Type B pancreatic cell (in vitro differentiated cells): ENCODE data around the gene NRP1. TPM values are rescaled to one million over a fixed set of nuclear protein-coding genes. Genes with fewer than 3 reads are reported as not detected.

ENCODE experiments used
- DNase-seq: peaks from one replicate; pipeline ENCODE4 v3.0.0; 2021; ENCODE audit warnings: mixed read lengths; ENCODE audit not compliant: unreplicated experiment; ENCODE audit errors: extremely low spot score
- H3K27ac Mint-ChIP-seq: 2 replicates; pipeline ENCODE4 v1.8.0; 2021; ENCODE audit warnings: mild to moderate bottlenecking, mixed read lengths
- H3K27me3 Mint-ChIP-seq: 2 replicates; pipeline ENCODE4 v1.8.0; 2021; ENCODE audit warnings: mixed read lengths
- H3K36me3 Mint-ChIP-seq: 2 replicates; pipeline ENCODE4 v1.8.0; 2021; ENCODE audit warnings: mixed read lengths
- H3K4me1 Mint-ChIP-seq: one replicate; pipeline ENCODE4 v1.8.0; 2021; ENCODE audit warnings: mixed read lengths; ENCODE audit not compliant: unreplicated experiment
- H3K4me3 Mint-ChIP-seq: 2 replicates; pipeline ENCODE4 v1.8.0; 2021; ENCODE audit warnings: mild to moderate bottlenecking, mixed read lengths
- H3K9me3 Mint-ChIP-seq: 2 replicates; pipeline ENCODE4 v1.8.0; 2021; ENCODE audit warnings: mixed read lengths
- CTCF ChIP-seq: fragments of 200-600 bp; sonication (generic); conservative IDR thresholded peaks from 2 replicates; pipeline ENCODE4 v1.5.0; 2021; ENCODE audit warnings: antibody characterized with exemption, mild to moderate bottlenecking
- total RNA-seq: library from RNA; stranded (reverse); gene quantifications from 2 replicates; pipeline ENCODE4 v1.2.1, GENCODE V29; 2021; ENCODE audit warnings: low replicate concordance

NRP1 gene
- total RNA-seq, 1 donor from 2014 or later, result 70.7 TPM

- DNase-seq, result no peak
- H3K9me3 Mint-ChIP-seq, result no peaks in the 10 kb centered on the region
- no peak for TF ChIP-seq CTCF
- H3K4me3 Mint-ChIP-seq, result no peak overlapping the region
- no peaks in the 10 kb centered on the region for H3K27me3 Mint-ChIP-seq
- no peak overlapping the region for H3K27ac Mint-ChIP-seq
- peaks cover 13% of the 10 kb centered on the region for H3K36me3 Mint-ChIP-seq
- peaks cover 21% of the 10 kb centered on the region for H3K4me1 Mint-ChIP-seq
These were observed 144.7 kb downstream of the NRP1 start for GRCh38 chr10:33189808-33190207.

- no peaks in the 10 kb centered on the region for H3K27me3 Mint-ChIP-seq
- H3K36me3 Mint-ChIP-seq, result peaks cover 13% of the 10 kb centered on the region
- H3K4me3 Mint-ChIP-seq, result no peak overlapping the region
- no peak overlapping the region for H3K27ac Mint-ChIP-seq
- no peaks in the 10 kb centered on the region for H3K9me3 Mint-ChIP-seq
- TF ChIP-seq CTCF, result no peak
- peaks cover 17% of the 10 kb centered on the region for H3K4me1 Mint-ChIP-seq
- DNase-seq, result no peak
These were observed 145.1 kb downstream of the NRP1 start for GRCh38 chr10:33189363-33189762.

- Mint-ChIP-seq H3K4me1 (peaks cover 9% of the 10 kb centered on the region), H3K36me3 (peaks cover 13% of the 10 kb centered on the region), H3K9me3 (no peaks in the 10 kb centered on the region), H3K27ac (no peak overlapping the region), H3K4me3 (no peak overlapping the region), H3K27me3 (no peaks in the 10 kb centered on the region)
- no peak for DNase-seq
- no peak for TF ChIP-seq CTCF
These were observed 147.0 kb downstream of the NRP1 start for GRCh38 chr10:33187427-33187999.

- DNase-seq, result no peak
- Mint-ChIP-seq H3K4me1 (peaks cover 4% of the 10 kb centered on the region), H3K27ac (no peak overlapping the region), H3K36me3 (peaks cover 18% of the 10 kb centered on the region), H3K27me3 (no peaks in the 10 kb centered on the region), H3K9me3 (no peaks in the 10 kb centered on the region), H3K4me3 (no peak overlapping the region)
- no peak for TF ChIP-seq CTCF
These were observed 148.3 kb downstream of the NRP1 start for GRCh38 chr10:33186150-33186549.

GRCh38 chr10:33183655-33184054, 150.8 kb downstream of the NRP1 start:
- H3K27me3 Mint-ChIP-seq, result no peaks in the 10 kb centered on the region
- H3K36me3 Mint-ChIP-seq, result peaks cover 22% of the 10 kb centered on the region
- no peak for TF ChIP-seq CTCF
- H3K4me1 Mint-ChIP-seq, result peaks cover 5% of the 10 kb centered on the region
- H3K4me3 Mint-ChIP-seq, result no peak overlapping the region
- no peak for DNase-seq
- no peak overlapping the region for H3K27ac Mint-ChIP-seq
- H3K9me3 Mint-ChIP-seq, result no peaks in the 10 kb centered on the region

- TF ChIP-seq CTCF, result no peak
- H3K27ac Mint-ChIP-seq, result no peak overlapping the region
- peaks cover 14% of the 10 kb centered on the region for H3K4me1 Mint-ChIP-seq
- H3K9me3 Mint-ChIP-seq, result no peaks in the 10 kb centered on the region
- H3K36me3 Mint-ChIP-seq, result peaks cover 22% of the 10 kb centered on the region
- no peaks in the 10 kb centered on the region for H3K27me3 Mint-ChIP-seq
- no peak overlapping the region for H3K4me3 Mint-ChIP-seq
- no peak for DNase-seq
These were observed 153.5 kb downstream of the NRP1 start for GRCh38 chr10:33180921-33181320.
